B cell (primary cell): Measurements from ENCODE around the gene FBLL1. TPM values are rescaled to one million over a fixed set of nuclear protein-coding genes. Genes with fewer than 3 reads are reported as not detected.
A peak's percentile ranks its signal among the peaks of the same experiment; 100 is the strongest.

Experiments used
- ATAC-seq: fragments of 200-7000 bp; cut with Tn5 transposase; one replicate; pipeline ENCODE4 v1.10.0; 2021; ENCODE audit warnings: low read depth, mild to moderate bottlenecking, moderate number of reproducible peaks, moderate library complexity
- CTCF ChIA-PET: fragments of 350-600 bp; sonication (Branson Sonifier 250); formaldehyde crosslinking; loops from one replicate; lab custom pipeline; 2021; ENCODE audit warnings: antibody characterized with exemption, inconsistent platforms; lab: Charles Lee
- POLR2A ChIA-PET: fragments of 350-600 bp; sonication (Branson Sonifier 250); formaldehyde crosslinking; loops from one replicate; lab custom pipeline; 2021; ENCODE audit warnings: antibody characterized with exemption; lab: Charles Lee
- DNase-seq: peaks from one replicate; pipeline ENCODE4 v3.0.0; 2013
- H2AFZ ChIP-seq: 2 replicates; pipeline ENCODE4 v1.6.1; 2012; ENCODE audit warnings: mild to moderate bottlenecking, low read depth, low read length; ENCODE audit not compliant: insufficient read depth, poor library complexity, severe bottlenecking
- H3K27ac ChIP-seq, 2 donors: 1 replicate in 1 of 2; 2 replicates in 1 of 2; pipeline ENCODE4 v1.5.1; 2012 to 2013; ENCODE audit warnings: low read length in 2 of 2, mild to moderate bottlenecking in 2 of 2, moderate library complexity in 1 of 2
- H3K27me3 ChIP-seq, 4 experiments: fragments of 200-600 bp in 1 of 4; sonication (generic) in 1 of 4; replicated peaks in 1 of 4; 1 replicate in 2 of 4; 2 replicates in 2 of 4; pipeline versions ENCODE4 v1.6.1 to v1.7.0; 2013 to 2016; ENCODE audit warnings: low read length in 3 of 4, mild to moderate bottlenecking in 2 of 4, mixed read lengths in 1 of 4, moderate library complexity in 1 of 4; ENCODE audit not compliant: insufficient read depth in 4 of 4, control insufficient read depth in 3 of 4; ENCODE audit errors: control extremely low read depth in 1 of 4
- H3K36me3 ChIP-seq, 2 experiments: replicated peaks in 1 of 2; 1 replicate in 1 of 2; 2 replicates in 1 of 2; pipeline versions ENCODE4 v1.6.1 to v1.7.1; 2013; ENCODE audit warnings: low read length in 1 of 2; ENCODE audit not compliant: insufficient read depth in 2 of 2, control insufficient read depth in 1 of 2; ENCODE audit errors: control extremely low read depth in 1 of 2, extremely low read depth in 1 of 2
- H3K4me1 ChIP-seq, 2 donors: fragments of 200-600 bp in 1 of 2; sonication (generic) in 1 of 2; 1 replicate in 1 of 2; 2 replicates in 1 of 2; pipeline versions ENCODE4 v1.5.1 to v1.6.1; 2013 to 2017; ENCODE audit warnings: low read length in 2 of 2; ENCODE audit not compliant: control insufficient read depth in 2 of 2, insufficient read depth in 2 of 2
- H3K4me2 ChIP-seq: replicated peaks from 2 replicates; pipeline ENCODE3; 2012; ENCODE audit warnings: mild to moderate bottlenecking, low read depth, low read length; ENCODE audit not compliant: poor library complexity, severe bottlenecking
- H3K4me3 ChIP-seq, 5 experiments: fragments of 200-600 bp in 1 of 5; sonication (generic) in 1 of 5; 1 replicate in 3 of 5; 2 replicates in 2 of 5; pipeline versions ENCODE4 v1.5.1 to v1.7.0; 2011 to 2016; ENCODE audit warnings: low read length in 4 of 5, mild to moderate bottlenecking in 4 of 5, low read depth in 2 of 5, control low read depth in 1 of 5, moderate library complexity in 1 of 5; ENCODE audit not compliant: insufficient read depth in 1 of 5; ENCODE audit errors: control extremely low read depth in 1 of 5, extremely low read depth in 1 of 5
- H3K79me2 ChIP-seq: fragments of 200-600 bp; sonication (generic); one replicate; pipeline ENCODE4 v1.6.0; 2016; ENCODE audit warnings: low read length; ENCODE audit not compliant: control insufficient read depth, insufficient read depth
- H3K9ac ChIP-seq: fragments of 200-600 bp; sonication (generic); 2 replicates; pipeline ENCODE4 v1.6.1; 2017; ENCODE audit warnings: mild to moderate bottlenecking, low read length, moderate library complexity
- H3K9me3 ChIP-seq, 3 donors: one replicate each; pipeline versions ENCODE4 v1.6.1 to v1.7.1; 2013; ENCODE audit warnings: low read length in 2 of 3; ENCODE audit not compliant: control insufficient read depth in 2 of 3, insufficient read depth in 1 of 3; ENCODE audit errors: control extremely low read depth in 1 of 3
- H4K20me1 ChIP-seq: 2 replicates; pipeline ENCODE4 v1.6.0; 2012; ENCODE audit warnings: mild to moderate bottlenecking, low read length; ENCODE audit not compliant: insufficient read depth, control insufficient read depth, poor library complexity, severe bottlenecking
- H3K27ac Mint-ChIP-seq: one replicate; pipeline ENCODE4 v1.8.0; 2021; ENCODE audit warnings: mixed read lengths
- H3K27me3 Mint-ChIP-seq: one replicate; pipeline ENCODE4 v1.8.0; 2021; ENCODE audit warnings: mixed read lengths
- H3K4me1 Mint-ChIP-seq: one replicate; pipeline ENCODE4 v1.8.0; 2021; ENCODE audit warnings: mixed read lengths
- H3K4me3 Mint-ChIP-seq: one replicate; pipeline ENCODE4 v1.8.0; 2021; ENCODE audit warnings: mixed read lengths
- H3K9me3 Mint-ChIP-seq: one replicate; pipeline ENCODE4 v1.8.0; 2022; ENCODE audit warnings: mixed read lengths; ENCODE audit not compliant: insufficient read depth
- CTCF ChIP-seq: fragments of 200-600 bp; IDR thresholded peaks from one replicate; pipeline ENCODE4 v1.8.0; 2022; ENCODE audit warnings: antibody characterized with exemption, mild to moderate bottlenecking
- EZH2 ChIP-seq: IDR thresholded peaks from 2 replicates; pipeline ENCODE4 v1.6.1; 2012; ENCODE audit warnings: borderline replicate concordance, low read depth, mild to moderate bottlenecking, moderate library complexity, low read length; ENCODE audit not compliant: insufficient read depth, poor library complexity, severe bottlenecking
- WGBS: methylation state at CpG from one replicate; pipeline ENCODE4 v1.1.5; 2013; ENCODE audit warnings: missing lambda C conversion rate; ENCODE audit not compliant: insufficient coverage; 5-methylcytosine and 5-hydroxymethylcytosine counted together
- intact Hi-C: fragments of 100-400 bp; cut with micrococcal nuclease; formaldehyde crosslinking; loops from one replicate; pipeline ENCODE4 v1.10.0; 2022
- polyA plus RNA-seq: library from polyadenylated mRNA; depleted of rRNA; stranded (reverse); fragments of >200 nt; gene quantifications from 2 replicates; pipeline ENCODE4 v1.2.3, GENCODE V29; 2012
- total RNA-seq, 2 donors: library from RNA; stranded (reverse); fragments of 120-200 nt in 1 of 2; gene quantifications; 1 replicate in 1 of 2; 2 replicates in 1 of 2; pipeline versions ENCODE4 v1.2.3 to v1.2.4, GENCODE V29; 2013 to 2022

Gene FBLL1
- total and polyA plus RNA-seq, 2 donors (not counting 1 experiment from before 2014, with no cell fraction given), result not detected

- no peak overlapping the region for H3K4me3 ChIP-seq
- CTCF ChIA-PET, result no interaction called here
- POLR2A ChIA-PET, result no interaction called here
- H3K79me2 ChIP-seq, result no peaks in the 10 kb centered on the region
- peaks cover 8 to 9% of the 10 kb centered on the region in 2 donors for H3K4me1 ChIP-seq
- peak overlapping the region; percentile 64 for H3K4me3 Mint-ChIP-seq
- DNase-seq (no peak), ATAC-seq (no peak)
- WGBS, result 100% methylated on average over 1 of the region's 4 CpGs
- intact Hi-C loops, result no loop called here
- no peak overlapping the region for H3K4me2 ChIP-seq
- no peak overlapping the region for H2AFZ ChIP-seq
- no peaks in the 10 kb centered on the region for H4K20me1 ChIP-seq
- no peak overlapping the region for H3K27ac Mint-ChIP-seq
- peaks cover 46% of the 10 kb centered on the region for H3K27me3 Mint-ChIP-seq
- H3K36me3 ChIP-seq, result no peaks in the 10 kb centered on the region
- H3K9ac ChIP-seq, result no peak overlapping the region
- peaks cover 3% of the 10 kb centered on the region for H3K4me1 Mint-ChIP-seq
- no peak overlapping the region for H3K27ac ChIP-seq
- peaks cover 0 to 22% (median 0%) of the 10 kb centered on the region in 3 donors for H3K9me3 ChIP-seq
- no peaks in the 10 kb centered on the region for H3K9me3 Mint-ChIP-seq
- no peak for TF ChIP-seq EZH2
- TF ChIP-seq CTCF, result no peak
- H3K27me3 ChIP-seq, result peaks cover 0 to 47% (median 28%) of the 10 kb centered on the region in 4 experiments
Measured at GRCh38 chr5:168530621-168531150, 1.6 kb downstream of the FBLL1 start.

GRCh38 chr5:168531191-168531590 is 2.1 kb downstream of the FBLL1 start:
- no peaks in the 10 kb centered on the region for H3K9me3 Mint-ChIP-seq
- peaks cover 0 to 22% (median 0%) of the 10 kb centered on the region in 3 donors for H3K9me3 ChIP-seq
- peaks cover 46% of the 10 kb centered on the region for H3K27me3 Mint-ChIP-seq
- no peaks in the 10 kb centered on the region for H3K79me2 ChIP-seq
- H3K27ac ChIP-seq, result no peak overlapping the region
- ATAC-seq (no peak), DNase-seq (no peak)
- no peak overlapping the region for H3K27ac Mint-ChIP-seq
- intact Hi-C loops, result no loop called here
- no peak overlapping the region for H3K4me2 ChIP-seq
- POLR2A ChIA-PET, result no interaction called here
- H3K27me3 ChIP-seq, result peaks cover 0 to 47% (median 28%) of the 10 kb centered on the region in 4 experiments
- peaks cover 8 to 9% of the 10 kb centered on the region in 2 donors for H3K4me1 ChIP-seq
- no peak overlapping the region for H2AFZ ChIP-seq
- no peak overlapping the region for H3K9ac ChIP-seq
- no peak overlapping the region for H3K4me3 ChIP-seq
- TF ChIP-seq EZH2, result no peak
- TF ChIP-seq CTCF, result no peak
- no peak overlapping the region for H3K4me3 Mint-ChIP-seq
- CTCF ChIA-PET, result no interaction called here
- no peaks in the 10 kb centered on the region for H4K20me1 ChIP-seq
- 92% methylated on average over 5 of the region's 5 CpGs for WGBS
- H3K4me1 Mint-ChIP-seq, result peaks cover 3% of the 10 kb centered on the region
- no peaks in the 10 kb centered on the region for H3K36me3 ChIP-seq
